Vagina (tissue), 2 donors: ENCODE data around the gene TYR.

Source experiments
- CTCF ChIP-seq, 3 experiments: fragments of 450-650 bp in 2 of 3; fragments of 200-600 bp in 1 of 3; sonication (generic) in 1 of 3; IDR thresholded peaks; one replicate each; pipeline ENCODE4 v1.5.1; 2017 to 2019; ENCODE audit warnings: antibody characterized with exemption in 3 of 3, mild to moderate bottlenecking in 2 of 3, moderate library complexity in 2 of 3
- POLR2AphosphoS5 ChIP-seq, 2 donors: sonication (generic); formaldehyde crosslinking; IDR thresholded peaks; one replicate each; pipeline ENCODE4 v1.9.0; 2017; ENCODE audit warnings: antibody characterized with exemption in 2 of 2, mild to moderate bottlenecking in 2 of 2, low read depth in 1 of 2; ENCODE audit not compliant: insufficient read depth in 1 of 2

GRCh38 chr11:89136606-89137005 is 41.1 kb upstream of the TYR start:
- TF ChIP-seq CTCF (IDR thresholded peaks at IDR 0.05) (no peak), POLR2AphosphoS5 (IDR thresholded peaks at IDR 0.05; ENCODE audit: insufficient read depth in 1 of 2, low read depth in 1 of 2) (no peak)
